C4-2B (cell line): ENCODE measurements around the gene IGSF5.

Source experiments
- H3K27ac ChIP-seq: fragments of 450-650 bp; 2 replicates; pipeline ENCODE4 v1.5.1; 2017
- CTCF ChIP-seq: fragments of 450-650 bp; conservative IDR thresholded peaks from 2 replicates; pipeline ENCODE4 v1.5.1; 2017; ENCODE audit warnings: mild to moderate bottlenecking
- ZFX ChIP-seq: fragments of 450-650 bp; IDR thresholded peaks from 2 replicates; pipeline ENCODE4 v1.6.1; 2017

The IGSF5 gene

GRCh38 chr21:39843483-39843882 lies 98.5 kb downstream of the IGSF5 start:
- TF ChIP-seq ZFX (no peak), CTCF (no peak)
- no peak overlapping the region for H3K27ac ChIP-seq

- H3K27ac ChIP-seq, result no peak overlapping the region
- TF ChIP-seq ZFX (no peak), CTCF (no peak)
Measured at GRCh38 chr21:39843916-39844315, 98.9 kb downstream of the IGSF5 start.

- TF ChIP-seq ZFX (no peak), CTCF (no peak)
- no peak overlapping the region for H3K27ac ChIP-seq
Measured at GRCh38 chr21:39845571-39846130, 100.7 kb downstream of the IGSF5 start.

- TF ChIP-seq ZFX, result no peak
- no peak for TF ChIP-seq CTCF
- no peak overlapping the region for H3K27ac ChIP-seq
Measured at GRCh38 chr21:39847877-39848276, 102.9 kb downstream of the IGSF5 start.

- TF ChIP-seq ZFX (no peak), CTCF (no peak)
- no peak overlapping the region for H3K27ac ChIP-seq
Measured at GRCh38 chr21:39849014-39849655, 104.2 kb downstream of the IGSF5 start.

GRCh38 chr21:39850333-39850732 lies 105.3 kb downstream of the IGSF5 start:
- TF ChIP-seq CTCF (no peak), ZFX (no peak)

GRCh38 chr21:39851002-39851618 lies 106.1 kb downstream of the IGSF5 start:
- no peak for TF ChIP-seq ZFX
- TF ChIP-seq CTCF, result no peak
- H3K27ac ChIP-seq, result no peak overlapping the region

More at GRCh38 chr21:39850333-39850732, 105.3 kb downstream of the IGSF5 start:
- H3K27ac ChIP-seq, result no peak overlapping the region
